GM23338 (cell line): ENCODE results near the gene FAM174C. TPM values are rescaled to one million over a fixed set of nuclear protein-coding genes. Genes with fewer than 3 reads are reported as not detected.

Source experiments
- ATAC-seq: fragments of 200-7000 bp; cut with Tn5 transposase; 3 replicates; pipeline ENCODE4 v1.9.1; 2020
- DNase-seq: peaks from one replicate; pipeline ENCODE4 v3.0.0-alpha.2; 2015; ENCODE audit warnings: low spot score
- H2AFZ ChIP-seq: fragments of 200-600 bp; sonication (generic); 2 replicates; pipeline ENCODE4 v1.8.0; 2016; ENCODE audit warnings: antibody characterized with exemption, mild to moderate bottlenecking, moderate library complexity
- H3F3A ChIP-seq: fragments of 200-600 bp; sonication (generic); replicated peaks from 2 replicates; pipeline ENCODE4 v1.8.0; 2017; ENCODE audit warnings: antibody characterized with exemption, mixed run types, low read depth
- H3K27ac ChIP-seq: fragments of 200-600 bp; sonication (generic); 2 replicates; pipeline ENCODE4 v1.6.1; 2016; ENCODE audit warnings: low read depth
- H3K27me3 ChIP-seq: fragments of 200-600 bp; sonication (generic); 2 replicates; pipeline ENCODE4 v1.8.0; 2016; ENCODE audit warnings: mild to moderate bottlenecking, mixed run types, moderate library complexity; ENCODE audit not compliant: insufficient read depth
- H3K36me3 ChIP-seq: fragments of 200-600 bp; sonication (generic); 2 replicates; pipeline ENCODE4 v1.8.0; 2016; ENCODE audit warnings: mild to moderate bottlenecking; ENCODE audit not compliant: insufficient read depth
- H3K4me1 ChIP-seq: fragments of 200-600 bp; sonication (generic); 2 replicates; pipeline ENCODE4 v1.8.0; 2016; ENCODE audit warnings: mild to moderate bottlenecking, moderate library complexity; ENCODE audit not compliant: insufficient read depth
- H3K4me2 ChIP-seq: fragments of 200-600 bp; sonication (generic); 2 replicates; pipeline ENCODE4 v1.7.1; 2017; ENCODE audit warnings: mixed run types
- H3K4me3 ChIP-seq: fragments of 200-600 bp; sonication (generic); 2 replicates; pipeline ENCODE4 v1.6.1; 2016; ENCODE audit warnings: mixed run types
- H3K79me2 ChIP-seq: fragments of 200-600 bp; sonication (generic); replicated peaks from 2 replicates; pipeline ENCODE4 v1.8.0; 2017; ENCODE audit warnings: mild to moderate bottlenecking; ENCODE audit not compliant: insufficient read depth
- H3K9me2 ChIP-seq: fragments of 200-600 bp; sonication (generic); 2 replicates; pipeline ENCODE4 v1.8.0; 2017; ENCODE audit not compliant: insufficient read depth
- H4K20me1 ChIP-seq: fragments of 200-600 bp; sonication (generic); replicated peaks from 2 replicates; pipeline ENCODE4 v1.8.0; 2017; ENCODE audit warnings: mild to moderate bottlenecking; ENCODE audit not compliant: insufficient read depth
- H3K27ac Mint-ChIP-seq: 2 replicates; pipeline ENCODE4 v1.8.0; 2020; ENCODE audit warnings: inconsistent platforms, mild to moderate bottlenecking, moderate library complexity, mixed read lengths
- H3K27me3 Mint-ChIP-seq: 3 replicates; pipeline ENCODE4 v1.8.0; 2022; ENCODE audit warnings: low read depth, mild to moderate bottlenecking, moderate library complexity, mixed read lengths, inconsistent platforms; ENCODE audit not compliant: insufficient read depth, poor library complexity
- H3K36me3 Mint-ChIP-seq: 3 replicates; pipeline ENCODE4 v1.8.0; 2021; ENCODE audit warnings: low read depth, mild to moderate bottlenecking, inconsistent platforms, moderate library complexity, mixed read lengths
- H3K4me1 Mint-ChIP-seq: 3 replicates; pipeline ENCODE4 v1.8.0; 2020; ENCODE audit warnings: mild to moderate bottlenecking, inconsistent platforms, mixed read lengths
- H3K4me3 Mint-ChIP-seq: 3 replicates; pipeline ENCODE4 v1.8.0; 2021; ENCODE audit warnings: moderate library complexity, mild to moderate bottlenecking, inconsistent platforms, mixed read lengths
- H3K9me3 Mint-ChIP-seq: 3 replicates; pipeline ENCODE4 v1.8.0; 2020; ENCODE audit warnings: moderate library complexity, mild to moderate bottlenecking, inconsistent platforms, mixed read lengths
- CREB1 ChIP-seq: fragments of 250-450 bp; sonication (Bioruptor Pico); IDR thresholded peaks from 2 replicates; pipeline ENCODE4 v1.5.0; 2020; ENCODE audit warnings: low read depth, mild to moderate bottlenecking, moderate library complexity
- JUNB ChIP-seq: IDR thresholded peaks from one replicate; pipeline ENCODE4 v1.6.1; 2016; ENCODE audit warnings: antibody characterized with exemption; ENCODE audit not compliant: unreplicated experiment
- POLR2AphosphoS5 ChIP-seq: IDR thresholded peaks from 2 replicates; pipeline ENCODE4 v1.6.1; 2016; ENCODE audit warnings: antibody characterized with exemption, low read depth
- ZNF114 ChIP-seq: fragments of 250-450 bp; sonication (Bioruptor Pico); IDR thresholded peaks from 2 replicates; pipeline ENCODE4 v1.5.0; 2020; ENCODE audit warnings: mild to moderate bottlenecking, moderate library complexity
- ZNF331 ChIP-seq: fragments of 250-450 bp; sonication (Bioruptor Pico); IDR thresholded peaks from 2 replicates; pipeline ENCODE4 v1.5.0; 2020; ENCODE audit warnings: low read depth, mild to moderate bottlenecking, moderate library complexity
- polyA plus RNA-seq: library from polyadenylated mRNA; unstranded; fragments of >200 nt; fragmentation: Nextera tagmentation; extraction: Ambion mirVana; gene quantifications from 2 replicates; pipeline ENCODE4 v1.2.1, GENCODE V29; 2016
- total RNA-seq: library from RNA; depleted of rRNA; stranded (reverse); fragments of >200 nt; shearing (Covaris generic); gene quantifications from 2 replicates; pipeline ENCODE4 v1.2.3, GENCODE V29; 2014
- TF ChIP-seq, protein P1 (sequence below), 2 experiments: fragments of 200-600 bp in 1 of 2; sonication (generic) in 1 of 2; conservative IDR thresholded peaks; 2 replicates each; pipeline versions ENCODE4 v1.5.1 to v1.6.1; 2016 to 2017; ENCODE audit warnings: antibody characterized with exemption in 2 of 2, low read depth in 2 of 2, mild to moderate bottlenecking in 2 of 2, moderate library complexity in 1 of 2

FAM174C gene
- total and polyA plus RNA-seq, 2 experiments from 2014 or later: 60.4 to 68.0 TPM

DNA sequence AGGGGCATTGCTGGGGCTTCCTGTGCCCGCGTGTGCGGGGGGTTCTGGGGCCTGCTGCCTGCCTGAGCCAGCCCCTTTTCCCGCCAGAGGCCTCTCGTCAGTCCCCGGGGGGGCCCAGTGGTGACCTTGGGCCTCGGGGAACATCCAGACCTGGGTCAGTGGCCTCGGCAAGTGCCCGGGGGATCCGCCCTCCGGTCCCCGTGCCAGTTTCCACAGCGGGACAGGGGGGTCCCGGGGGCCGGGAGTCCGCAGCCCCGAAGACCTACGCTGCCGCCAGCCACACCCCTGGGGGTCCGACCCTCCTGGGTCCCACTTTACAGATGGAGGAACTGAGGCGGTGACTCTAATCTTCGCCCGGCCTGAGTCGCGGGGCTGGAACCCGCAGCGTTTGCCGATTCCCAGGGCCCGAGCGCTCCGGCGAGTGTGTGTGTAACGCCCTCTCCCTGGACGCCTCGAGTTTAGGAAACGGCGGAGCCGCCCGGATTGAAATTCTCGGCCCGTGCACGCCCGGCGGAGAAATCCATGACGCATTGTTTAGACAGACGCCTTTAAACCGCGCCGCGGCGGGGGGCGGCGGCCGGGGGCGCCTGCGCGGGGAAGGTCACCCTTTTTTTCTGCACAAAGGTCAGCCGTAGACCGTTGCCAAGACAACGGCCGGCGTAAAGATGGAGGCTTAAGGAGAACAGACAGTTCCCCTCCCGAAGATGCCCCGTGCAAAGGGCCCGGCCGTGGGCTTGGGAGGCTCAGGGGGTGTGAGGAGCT, 49.7 kb downstream of the FAM174C start:
- DNase-seq (peak; percentile 79), ATAC-seq (peak; percentile 79)
- Histone ChIP-seq H3K27ac (no peak overlapping the region), H2AFZ (peak overlapping the region; percentile 98), H3K36me3 (no peaks in the 10 kb centered on the region), H3K4me3 (peak overlapping the region; percentile 65), H3F3A (no peaks in the 10 kb centered on the region; the same call in 1 of the 2 replicates), H3K27me3 (0 out of 2 replicates have a peak, but pooled peaks cover 10% of the 10 kb centered on the region), H3K79me2 (no peaks in the 10 kb centered on the region), H3K9me2 (no peaks in the 10 kb centered on the region), H4K20me1 (no peaks in the 10 kb centered on the region), H3K4me2 (peak overlapping the region; percentile 86), H3K4me1 (no peaks in the 10 kb centered on the region)
- H3K27me3 Mint-ChIP-seq: peaks cover 16% of the 10 kb centered on the region
- H3K9me3 Mint-ChIP-seq: no peaks in the 10 kb centered on the region
- no peaks in the 10 kb centered on the region for H3K36me3 Mint-ChIP-seq
- H3K27ac Mint-ChIP-seq: no peak overlapping the region
- H3K4me1 Mint-ChIP-seq: peaks cover 5% of the 10 kb centered on the region
- H3K4me3 Mint-ChIP-seq: peak overlapping the region; percentile 67; the same call in 2 of the 3 replicates
- TF ChIP-seq JUNB (no peak), CREB1 (CRISPR knock-in tag) (peak; percentile 69)

DNA sequence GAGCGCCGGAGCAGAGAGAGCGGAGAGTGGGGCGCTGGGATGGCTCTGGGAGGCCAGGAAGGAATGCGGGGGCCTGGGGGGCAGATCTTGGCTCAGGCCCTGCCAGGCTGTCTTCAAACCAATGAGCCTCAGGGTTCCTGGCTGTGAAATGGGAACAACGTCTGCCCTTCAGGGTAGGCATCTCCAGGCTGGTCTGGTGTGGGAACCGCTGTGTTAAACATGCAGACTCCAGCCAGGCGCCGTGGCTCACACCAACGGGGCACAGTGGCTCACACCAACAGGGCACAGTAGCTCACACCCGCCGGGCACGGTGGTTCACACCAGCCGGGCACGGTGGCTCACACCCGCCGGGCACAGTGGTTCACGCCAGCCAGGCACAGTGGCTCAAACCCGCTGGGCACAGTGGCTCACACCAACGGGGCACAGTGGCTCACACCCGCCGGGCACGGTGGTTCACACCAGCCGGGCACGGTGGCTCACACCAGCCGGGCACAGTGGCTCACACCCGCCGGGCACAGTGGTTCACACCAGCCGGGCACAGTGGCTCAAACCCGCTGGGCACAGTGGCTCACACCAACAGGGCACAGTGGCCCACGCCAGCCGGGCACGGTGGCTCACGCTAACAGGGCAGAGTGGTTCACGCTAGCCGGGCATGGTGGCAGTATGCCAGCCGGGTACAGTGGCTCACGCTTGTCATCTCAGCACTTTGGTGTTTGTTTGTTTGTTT, 50.4 kb downstream of the FAM174C start:
- Histone ChIP-seq H4K20me1 (no peaks in the 10 kb centered on the region), H3K9me2 (no peaks in the 10 kb centered on the region), H3K79me2 (no peaks in the 10 kb centered on the region), H3K36me3 (no peaks in the 10 kb centered on the region), H3K27me3 (0 out of 2 replicates have a peak, but pooled peaks cover 10% of the 10 kb centered on the region), H2AFZ (peak overlapping the region; percentile 98), H3K4me2 (peak overlapping the region; percentile 86), H3F3A (peaks cover 2% of the 10 kb centered on the region; the same call in 1 of the 2 replicates), H3K27ac (no peak overlapping the region), H3K4me1 (no peaks in the 10 kb centered on the region), H3K4me3 (peak overlapping the region; percentile 65)
- H3K4me3 Mint-ChIP-seq: peak overlapping the region; percentile 67; the same call in 2 of the 3 replicates
- H3K27me3 Mint-ChIP-seq: peaks cover 18% of the 10 kb centered on the region
- no peaks in the 10 kb centered on the region for H3K36me3 Mint-ChIP-seq
- H3K4me1 Mint-ChIP-seq: peaks cover 5% of the 10 kb centered on the region
- H3K9me3 Mint-ChIP-seq: no peaks in the 10 kb centered on the region
- TF ChIP-seq CREB1 (CRISPR knock-in tag) (no peak), ZNF114 (no peak), POLR2AphosphoS5 (no peak), ZNF331 (CRISPR knock-in tag) (no peak)
- TF ChIP-seq, protein P1, sequence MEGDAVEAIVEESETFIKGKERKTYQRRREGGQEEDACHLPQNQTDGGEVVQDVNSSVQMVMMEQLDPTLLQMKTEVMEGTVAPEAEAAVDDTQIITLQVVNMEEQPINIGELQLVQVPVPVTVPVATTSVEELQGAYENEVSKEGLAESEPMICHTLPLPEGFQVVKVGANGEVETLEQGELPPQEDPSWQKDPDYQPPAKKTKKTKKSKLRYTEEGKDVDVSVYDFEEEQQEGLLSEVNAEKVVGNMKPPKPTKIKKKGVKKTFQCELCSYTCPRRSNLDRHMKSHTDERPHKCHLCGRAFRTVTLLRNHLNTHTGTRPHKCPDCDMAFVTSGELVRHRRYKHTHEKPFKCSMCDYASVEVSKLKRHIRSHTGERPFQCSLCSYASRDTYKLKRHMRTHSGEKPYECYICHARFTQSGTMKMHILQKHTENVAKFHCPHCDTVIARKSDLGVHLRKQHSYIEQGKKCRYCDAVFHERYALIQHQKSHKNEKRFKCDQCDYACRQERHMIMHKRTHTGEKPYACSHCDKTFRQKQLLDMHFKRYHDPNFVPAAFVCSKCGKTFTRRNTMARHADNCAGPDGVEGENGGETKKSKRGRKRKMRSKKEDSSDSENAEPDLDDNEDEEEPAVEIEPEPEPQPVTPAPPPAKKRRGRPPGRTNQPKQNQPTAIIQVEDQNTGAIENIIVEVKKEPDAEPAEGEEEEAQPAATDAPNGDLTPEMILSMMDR (conservative IDR thresholded peaks at IDR 0.05; ENCODE audit: low read depth in 2 of 2): no peak
- ATAC-seq (no peak), DNase-seq (no peak)
- H3K27ac Mint-ChIP-seq: no peak overlapping the region
